Esophagus squamous epithelium (tissue), 5 donors: ENCODE measurements around the gene CTCFL. TPM values are rescaled to one million over a fixed set of nuclear protein-coding genes. Genes with fewer than 3 reads are reported as not detected.

Experiments used
- DNase-seq: peaks from one replicate; lab custom pipeline; 2025; lab: John Stamatoyannopoulos, UW
- H3K27ac ChIP-seq, 4 donors: fragments of 200-600 bp; sonication (generic); one replicate each; pipeline ENCODE4 v1.5.1; 2016 to 2019; ENCODE audit warnings: mild to moderate bottlenecking in 1 of 4
- H3K27me3 ChIP-seq, 4 donors: fragments of 200-600 bp; sonication (generic); 1 replicate in 3 of 4; 2 replicates in 1 of 4; pipeline versions ENCODE4 v1.5.1 to v1.6.0; 2017 to 2021; ENCODE audit warnings: antibody characterized with exemption in 1 of 4
- H3K36me3 ChIP-seq, 3 donors: fragments of 200-600 bp; sonication (generic); one replicate each; pipeline ENCODE4 v1.5.1; 2016 to 2019
- H3K4me1 ChIP-seq, 3 donors: fragments of 200-600 bp; sonication (generic); one replicate each; pipeline ENCODE4 v1.5.1; 2017 to 2019
- H3K4me3 ChIP-seq, 4 donors: fragments of 200-600 bp; sonication (generic); 1 replicate in 3 of 4; 2 replicates in 1 of 4; pipeline ENCODE4 v1.5.1; 2016 to 2019; ENCODE audit warnings: mild to moderate bottlenecking in 2 of 4, moderate library complexity in 1 of 4
- H3K9me3 ChIP-seq, 3 donors: fragments of 200-600 bp; sonication (generic); one replicate each; pipeline ENCODE4 v1.5.1; 2016 to 2019
- CTCF ChIP-seq, 6 experiments: fragments of 450-650 bp in 4 of 6; fragments of 200-600 bp in 2 of 6; sonication (generic) in 2 of 6; IDR thresholded peaks; one replicate each; pipeline ENCODE4 v1.5.1; 2016 to 2019; ENCODE audit warnings: antibody characterized with exemption in 6 of 6, mild to moderate bottlenecking in 4 of 6, moderate library complexity in 4 of 6
- POLR2A ChIP-seq, 4 donors: fragments of 450-650 bp; IDR thresholded peaks; one replicate each; pipeline ENCODE4 v1.6.1; 2017; ENCODE audit warnings: antibody characterized with exemption in 4 of 4, mild to moderate bottlenecking in 4 of 4, moderate library complexity in 3 of 4
- WGBS, 2 donors: methylation state at CpG; one replicate each; pipeline ENCODE4 v1.1.5; 2018; 5-methylcytosine and 5-hydroxymethylcytosine counted together
- intact Hi-C: fragments of 100-400 bp; cut with DNase I; formaldehyde crosslinking; loops from one replicate; pipeline ENCODE4 v1.15.0; 2022
- total RNA-seq, 4 donors: library from RNA; depleted of rRNA; stranded (reverse); fragments of >200 nt; gene quantifications; one replicate each; pipeline ENCODE4 v1.1.0, GENCODE V29; 2016
- donor health status: DM: yes; HTN: yes; CAD: no.

CTCFL gene
- total RNA-seq, 4 donors from 2014 or later = 0.19 TPM; not detected in 3

- Histone ChIP-seq H3K36me3 (no peaks in the 10 kb centered on the region), H3K27me3 (peaks cover 0 to 30% (median 0%) of the 10 kb centered on the region in 4 donors), H3K4me1 (peaks cover 8 to 16% (median 9%) of the 10 kb centered on the region in 3 donors), H3K4me3 (no peak overlapping the region), H3K27ac (no peak overlapping the region), H3K9me3 (no peaks in the 10 kb centered on the region)
- 72 to 75% methylated on average over 9 of the region's 9 CpGs for whole genome bisulfite sequencing, 2 donors
- no peak for DNase-seq
- TF ChIP-seq POLR2A (IDR thresholded peaks at IDR 0.05) = no peak
- no peak for TF ChIP-seq CTCF (IDR thresholded peaks at IDR 0.05)
- intact Hi-C loops = no loop called here
Observed at GRCh38 chr20:57557926-57558613, 33.1 kb upstream of the CTCFL start.

GRCh38 chr20:57556980-57557274 lies 32.0 kb upstream of the CTCFL start:
- intact Hi-C loops = no loop called here
- TF ChIP-seq CTCF (IDR thresholded peaks at IDR 0.05) (no peak), POLR2A (IDR thresholded peaks at IDR 0.05) (no peak)
- Histone ChIP-seq H3K4me3 (no peak overlapping the region), H3K27ac (no peak overlapping the region), H3K27me3 (peaks cover 0 to 30% (median 0%) of the 10 kb centered on the region in 4 donors), H3K9me3 (no peaks in the 10 kb centered on the region), H3K36me3 (no peaks in the 10 kb centered on the region), H3K4me1 (peaks cover 8 to 16% (median 9%) of the 10 kb centered on the region in 3 donors)
- DNase-seq = no peak
- WGBS, 2 donors = 81 to 88% methylated on average over 3 of the region's 3 CpGs

- Histone ChIP-seq H3K4me1 (peaks cover 0 to 3% (median under 1%) of the 10 kb centered on the region in 3 donors), H3K36me3 (no peaks in the 10 kb centered on the region), H3K4me3 (no peak overlapping the region), H3K27me3 (peaks cover 0 to 30% (median 0%) of the 10 kb centered on the region in 4 donors), H3K9me3 (no peaks in the 10 kb centered on the region), H3K27ac (no peak overlapping the region)
- intact Hi-C loops = no loop called here
- TF ChIP-seq CTCF (IDR thresholded peaks at IDR 0.05) (no peak), POLR2A (IDR thresholded peaks at IDR 0.05) (no peak)
- 70 to 86% methylated on average over 11 of the region's 11 CpGs for WGBS, 2 donors
- no peak for DNase-seq
Observed at GRCh38 chr20:57555457-57556184, 30.7 kb upstream of the CTCFL start.

DNA sequence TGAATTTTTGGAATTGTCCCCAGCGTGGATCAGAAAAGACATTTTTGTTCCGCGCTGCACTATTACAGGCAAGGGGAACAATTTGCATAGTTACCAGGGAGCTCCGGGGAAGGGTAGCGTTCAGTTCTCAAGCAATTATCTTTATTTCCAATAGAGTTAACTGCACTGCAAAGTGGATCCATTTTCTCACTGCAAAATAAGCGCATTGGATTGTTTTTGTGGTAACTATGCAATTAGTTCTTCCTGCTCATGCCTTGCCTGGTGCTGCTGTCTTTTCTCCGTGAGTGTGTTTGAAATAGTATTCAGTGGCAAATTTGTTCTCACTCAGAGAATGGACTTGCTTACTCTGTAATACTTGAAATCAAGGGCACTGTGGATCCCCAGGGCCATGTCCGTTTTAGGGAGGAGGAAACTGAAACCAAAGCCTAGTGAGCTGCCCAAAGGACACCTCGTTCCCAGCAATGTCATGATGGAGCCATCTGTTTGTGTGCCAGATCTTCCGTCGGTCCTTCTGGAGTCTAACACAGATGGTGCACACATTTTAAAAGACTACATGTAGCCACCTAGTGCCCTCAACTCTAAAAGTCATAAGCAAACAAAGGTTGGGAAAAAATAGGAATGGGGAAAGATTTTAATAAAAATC lies 28.6 kb upstream of the CTCFL start:
- Histone ChIP-seq H3K27me3 (peaks cover 0 to 25% (median 0%) of the 10 kb centered on the region in 4 donors), H3K9me3 (no peaks in the 10 kb centered on the region), H3K4me1 (peaks cover 0 to 7% (median 0%) of the 10 kb centered on the region in 3 donors), H3K4me3 (no peak overlapping the region), H3K27ac (no peak overlapping the region), H3K36me3 (no peaks in the 10 kb centered on the region)
- intact Hi-C loops = no loop called here
- 80 to 82% methylated on average over 11 of the region's 11 CpGs for WGBS, 2 donors
- DNase-seq = no peak
- TF ChIP-seq CTCF (IDR thresholded peaks at IDR 0.05) (no peak), POLR2A (IDR thresholded peaks at IDR 0.05) (no peak)

GRCh38 chr20:57552471-57552870 lies 27.5 kb upstream of the CTCFL start:
- peaks cover 0 to 16% (median 0%) of the 10 kb centered on the region in 4 donors for H3K27me3 ChIP-seq
- WGBS, 2 donors = 53 to 58% methylated on average over 5 to 6 of the region's 6 CpGs
- intact Hi-C loops = no loop called here
- H3K36me3 ChIP-seq = no peaks in the 10 kb centered on the region
- H3K4me3 ChIP-seq = no peak overlapping the region
- no peak overlapping the region for H3K27ac ChIP-seq
- no peak for TF ChIP-seq CTCF (IDR thresholded peaks at IDR 0.05)
- TF ChIP-seq POLR2A (IDR thresholded peaks at IDR 0.05) = no peak
- H3K4me1 ChIP-seq = peaks cover 0 to 17% (median under 1%) of the 10 kb centered on the region in 3 donors
- no peaks in the 10 kb centered on the region for H3K9me3 ChIP-seq
- no peak for DNase-seq
